AG04449 (cell line): ENCODE results near the gene TRRAP.

Experiments used
- CTCF ChIA-PET: fragments of 350-600 bp; formaldehyde crosslinking; extraction: SDS; loops from one replicate; lab custom pipeline; 2021; ENCODE audit warnings: antibody characterized with exemption; lab: Yijun Ruan, JAX
- POLR2A ChIA-PET: fragments of 400-600, 350-600 bp; formaldehyde crosslinking; extraction: SDS; loops from one replicate; lab custom pipeline; 2020; ENCODE audit warnings: antibody characterized with exemption, inconsistent platforms; lab: Yijun Ruan, JAX
- DNase-seq: peaks from one replicate; pipeline ENCODE4 v3.0.0-alpha.2; 2010; ENCODE audit warnings: low read depth, low spot score
- H3K4me3 ChIP-seq: 2 replicates; pipeline ENCODE4 v1.5.1; 2011; ENCODE audit warnings: low read depth, mild to moderate bottlenecking, control low read depth, low read length
- CTCF ChIP-seq: IDR thresholded peaks from one replicate; pipeline ENCODE4 v1.5.1; 2011; ENCODE audit warnings: mild to moderate bottlenecking, moderate library complexity, low read length, control low read depth, inconsistent platforms; ENCODE audit not compliant: insufficient read depth; ENCODE audit errors: missing control alignments

TRRAP gene

GRCh38 chr7:98949336-98950044, 71.2 kb downstream of the TRRAP start:
- POLR2A ChIA-PET: no interaction called here
- DNase-seq: no peak
- CTCF ChIA-PET: no interaction called here
- no peak for TF ChIP-seq CTCF
- no peak overlapping the region for H3K4me3 ChIP-seq

- H3K4me3 ChIP-seq: no peak overlapping the region
- ChIA-PET POLR2A (no interaction called here), CTCF (interaction anchor here (1.5 kb wide), 1 partner anchor 59 kb away, joined by 3 read pairs; no protein-coding TSS in a partner anchor)
- no peak for TF ChIP-seq CTCF
- no peak for DNase-seq
These were observed 77.7 kb downstream of the TRRAP start for GRCh38 chr7:98955992-98956391.

GRCh38 chr7:98956469-98956868, 78.1 kb downstream of the TRRAP start:
- no peak overlapping the region for H3K4me3 ChIP-seq
- CTCF ChIA-PET: interaction anchor here (1.5 kb wide), 1 partner anchor 59 kb away, joined by 3 read pairs; no protein-coding TSS in a partner anchor
- POLR2A ChIA-PET: no interaction called here
- DNase-seq: no peak
- no peak for TF ChIP-seq CTCF

- CTCF ChIA-PET: interaction anchor here (1.5 kb wide), 1 partner anchor 60 kb away, joined by 3 read pairs; no protein-coding TSS in a partner anchor
- POLR2A ChIA-PET: no interaction called here
- no peak for DNase-seq
- no peak overlapping the region for H3K4me3 ChIP-seq
- TF ChIP-seq CTCF: no peak
These were observed 78.6 kb downstream of the TRRAP start for GRCh38 chr7:98956937-98957336.

GRCh38 chr7:98957766-98958165, 79.4 kb downstream of the TRRAP start:
- POLR2A ChIA-PET: no interaction called here

More at GRCh38 chr7:98957766-98958165, 79.4 kb downstream of the TRRAP start:
- no peak for DNase-seq
- CTCF ChIA-PET: no interaction called here
- H3K4me3 ChIP-seq: no peak overlapping the region
- no peak for TF ChIP-seq CTCF
